Measurements from ENCODE around the gene FKBP9. TPM values are rescaled to one million over a fixed set of nuclear protein-coding genes. Genes with fewer than 3 reads are reported as not detected.
"Not testable (repeated sequence)": the region's sequence is repeated elsewhere in the genome, so short reads cannot be mapped to it uniquely, and the experiment has no call there.

The FKBP9 gene
- polyA plus RNA-seq, 4 donors: 126 to 214 (median 152) TPM

- not testable (repeated sequence) for DNase-seq (ENCODE audit: low read depth in 4 of 4, low spot score in 2 of 4)
Measured at GRCh38 chr7:33003111-33003510, 45.9 kb downstream of the FKBP9 start.

- not testable (repeated sequence) for DNase-seq (ENCODE audit: low read depth in 4 of 4, low spot score in 2 of 4)
Measured at GRCh38 chr7:33004104-33004616, 46.9 kb downstream of the FKBP9 start.

GRCh38 chr7:33005193-33005592, 48.0 kb downstream of the FKBP9 start:
- not testable (repeated sequence) for DNase-seq (ENCODE audit: low read depth in 4 of 4, low spot score in 2 of 4)

GRCh38 chr7:33005690-33006089, 48.5 kb downstream of the FKBP9 start:
- not testable (repeated sequence) for DNase-seq (ENCODE audit: low read depth in 4 of 4, low spot score in 2 of 4)

GRCh38 chr7:33009734-33010133, 52.5 kb downstream of the FKBP9 start:
- no peak for DNase-seq (ENCODE audit: low read depth in 4 of 4, low spot score in 2 of 4)

- DNase-seq (ENCODE audit: low read depth in 4 of 4, low spot score in 2 of 4): no peak
Measured at GRCh38 chr7:33012364-33012763, 55.1 kb downstream of the FKBP9 start.

- DNase-seq (ENCODE audit: low read depth in 4 of 4, low spot score in 2 of 4): no peak
Measured at GRCh38 chr7:33024189-33024757, 67.0 kb downstream of the FKBP9 start.

GRCh38 chr7:33035776-33036175, 78.5 kb downstream of the FKBP9 start:
- no peak for DNase-seq (ENCODE audit: low read depth in 4 of 4, low spot score in 2 of 4)

- no peak for DNase-seq (ENCODE audit: low read depth in 4 of 4, low spot score in 2 of 4)
Measured at GRCh38 chr7:33038639-33039038, 81.4 kb downstream of the FKBP9 start.

- no peak for DNase-seq (ENCODE audit: low read depth in 4 of 4, low spot score in 2 of 4)
Measured at GRCh38 chr7:33039257-33039902, 82.1 kb downstream of the FKBP9 start.

GRCh38 chr7:33039903-33040292, 82.7 kb downstream of the FKBP9 start:
- DNase-seq (ENCODE audit: low read depth in 4 of 4, low spot score in 2 of 4): no peak

- no peak for DNase-seq (ENCODE audit: low read depth in 4 of 4, low spot score in 2 of 4)
Measured at GRCh38 chr7:33040803-33041516, 83.7 kb downstream of the FKBP9 start.

- DNase-seq (ENCODE audit: low read depth in 4 of 4, low spot score in 2 of 4): no peak
Measured at GRCh38 chr7:33041631-33042428, 84.6 kb downstream of the FKBP9 start.

GRCh38 chr7:33043501-33044400, 86.5 kb downstream of the FKBP9 start:
- DNase-seq (ENCODE audit: low read depth in 4 of 4, low spot score in 2 of 4): no peak

GRCh38 chr7:33044401-33044718, 87.1 kb downstream of the FKBP9 start:
- DNase-seq (ENCODE audit: low read depth in 4 of 4, low spot score in 2 of 4): no peak

GRCh38 chr7:33044986-33045385, 87.7 kb downstream of the FKBP9 start:
- DNase-seq (ENCODE audit: low read depth in 4 of 4, low spot score in 2 of 4): no peak

- no peak for DNase-seq (ENCODE audit: low read depth in 4 of 4, low spot score in 2 of 4)
Measured at GRCh38 chr7:33048257-33048656, 91.0 kb downstream of the FKBP9 start.

- no peak for DNase-seq (ENCODE audit: low read depth in 4 of 4, low spot score in 2 of 4)
Measured at GRCh38 chr7:33048704-33049103, 91.5 kb downstream of the FKBP9 start.

- DNase-seq (ENCODE audit: low read depth in 4 of 4, low spot score in 2 of 4): no peak
Measured at GRCh38 chr7:33050535-33051318, 93.5 kb downstream of the FKBP9 start.

Data from left renal cortex interstitium (tissue), 4 donors.